Endothelial cell of umbilical vein (primary cell): ENCODE data around the gene SPSB1. TPM values are rescaled to one million over a fixed set of nuclear protein-coding genes. Genes with fewer than 3 reads are reported as not detected.

ENCODE experiments used
- BruUV-seq: library from RNA; stranded (reverse); fragments of 400-500 nt; replicated peaks from 2 replicates; lab custom pipeline; 2021; lab: Mats Ljungman, UMichigan
- CTCF ChIA-PET: fragments of 300-600, 350-600 bp; sonication (Branson Sonifier 250); formaldehyde crosslinking; loops from one replicate; lab custom pipeline; 2021; ENCODE audit warnings: antibody characterized with exemption, inconsistent platforms; lab: Charles Lee
- POLR2A ChIA-PET: fragments of 300-600, 350-600 bp; sonication (Branson Sonifier 250); formaldehyde crosslinking; loops from one replicate; lab custom pipeline; 2021; ENCODE audit warnings: antibody characterized with exemption, inconsistent platforms; lab: Charles Lee
- DNase-seq: peaks from one replicate; pipeline ENCODE4 v3.0.0-alpha.2; 2011; ENCODE audit warnings: low read depth, low spot score
- FAIRE-seq: peaks from 2 replicates; lab custom pipeline; 2011; peaks lifted over from hg19 to GRCh38; lab: Jason Lieb, UNC
- H2AFZ ChIP-seq: 2 replicates; pipeline ENCODE4 v1.6.0; 2012; ENCODE audit warnings: low read depth, low read length, control low read depth, inconsistent platforms
- H3K27ac ChIP-seq: 2 replicates; pipeline ENCODE4 v1.5.1; 2011; ENCODE audit warnings: low read depth, mild to moderate bottlenecking, control low read depth, low read length, moderate library complexity; ENCODE audit not compliant: insufficient read depth
- H3K27me3 ChIP-seq, 2 experiments: 2 replicates each; pipeline versions ENCODE4 v1.6.0 to v1.6.1; 2011; ENCODE audit warnings: low read length in 2 of 2, mixed read lengths in 1 of 2; ENCODE audit not compliant: control insufficient read depth in 2 of 2, insufficient read depth in 2 of 2
- H3K36me3 ChIP-seq, 2 experiments: 2 replicates in 1 of 2; 3 replicates in 1 of 2; pipeline ENCODE4 v1.5.1; 2011; ENCODE audit warnings: low read length in 2 of 2, mild to moderate bottlenecking in 1 of 2, moderate library complexity in 1 of 2; ENCODE audit not compliant: control insufficient read depth in 2 of 2, insufficient read depth in 2 of 2; ENCODE audit errors: extremely low read depth in 1 of 2
- H3K4me1 ChIP-seq: 3 replicates; pipeline ENCODE4 v1.5.1; 2011; ENCODE audit warnings: mild to moderate bottlenecking, low read length; ENCODE audit not compliant: control insufficient read depth, insufficient read depth; ENCODE audit errors: extremely low read depth
- H3K4me2 ChIP-seq: 2 replicates; pipeline ENCODE4 v1.6.1; 2011; ENCODE audit warnings: low read length, control low read depth, mixed read lengths; ENCODE audit not compliant: insufficient read depth
- H3K4me3 ChIP-seq, 3 experiments: fragments of 200-600 bp in 1 of 3; sonication (generic), shearing (Covaris generic) in 1 of 3; replicated peaks in 1 of 3; 2 replicates each; pipeline ENCODE4 v1.5.1; 2011 to 2016; ENCODE audit warnings: control low read depth in 3 of 3, low read length in 3 of 3, mild to moderate bottlenecking in 2 of 3, inconsistent platforms in 1 of 3, low read depth in 1 of 3, moderate library complexity in 1 of 3; ENCODE audit not compliant: insufficient read depth in 1 of 3
- H3K79me2 ChIP-seq: 2 replicates; pipeline ENCODE4 v1.6.0; 2012; ENCODE audit warnings: low read length, inconsistent platforms; ENCODE audit not compliant: control insufficient read depth, insufficient read depth
- H3K9ac ChIP-seq: replicated peaks from 2 replicates; pipeline ENCODE3; 2011; ENCODE audit warnings: low read length, control low read depth; ENCODE audit not compliant: insufficient read depth; ENCODE audit errors: extremely low read depth
- H3K9me1 ChIP-seq: replicated peaks from 3 replicates; pipeline ENCODE4 v1.6.0; 2011; ENCODE audit warnings: mild to moderate bottlenecking, low read length; ENCODE audit not compliant: control insufficient read depth, insufficient read depth; ENCODE audit errors: extremely low read depth
- H3K9me3 ChIP-seq: replicated peaks from 2 replicates; pipeline ENCODE4 v1.5.1; 2012; ENCODE audit warnings: low read length, inconsistent platforms; ENCODE audit not compliant: control insufficient read depth, insufficient read depth
- H4K20me1 ChIP-seq: replicated peaks from 2 replicates; pipeline ENCODE3; 2011; ENCODE audit warnings: mild to moderate bottlenecking, low read length; ENCODE audit not compliant: control insufficient read depth, insufficient read depth; ENCODE audit errors: extremely low read depth
- EZH2 ChIP-seq: IDR thresholded peaks from 2 replicates; pipeline ENCODE4 v1.6.1; 2012; ENCODE audit warnings: borderline replicate concordance, low read depth, mild to moderate bottlenecking, moderate library complexity, low read length, inconsistent platforms; ENCODE audit not compliant: severe bottlenecking
- FOS ChIP-seq: IDR thresholded peaks from 2 replicates; pipeline ENCODE4 v1.6.1; 2011; ENCODE audit warnings: mild to moderate bottlenecking, low read length, moderate library complexity, borderline replicate concordance; ENCODE audit not compliant: insufficient read depth
- GATA2 ChIP-seq: IDR thresholded peaks from 2 replicates; pipeline ENCODE4 v1.7.0; 2011; ENCODE audit warnings: low read depth, mild to moderate bottlenecking, moderate library complexity, mixed read lengths, low read length; ENCODE audit not compliant: insufficient read length, insufficient read depth
- JUN ChIP-seq: IDR thresholded peaks from 2 replicates; pipeline ENCODE4 v1.6.1; 2011; ENCODE audit warnings: borderline replicate concordance, low read depth; ENCODE audit not compliant: insufficient read length, insufficient read depth
- MAX ChIP-seq: IDR thresholded peaks from 2 replicates; pipeline ENCODE4 v1.6.1; 2011; ENCODE audit not compliant: insufficient read depth, insufficient read length
- MYC ChIP-seq: IDR thresholded peaks from one replicate; pipeline ENCODE4 v1.6.1; 2011; ENCODE audit warnings: mild to moderate bottlenecking, low read depth, low read length
- POLR2A ChIP-seq: IDR thresholded peaks from 2 replicates; pipeline ENCODE4 v1.6.1; 2012; ENCODE audit warnings: low read depth, mild to moderate bottlenecking, control low read depth, low read length
- POLR2AphosphoS5 ChIP-seq: IDR thresholded peaks from 2 replicates; pipeline ENCODE4 v1.6.1; 2012; ENCODE audit warnings: low read depth, mild to moderate bottlenecking, control low read depth, low read length, moderate library complexity; ENCODE audit not compliant: insufficient read depth
- dilution Hi-C: fragments of 300-500 bp; cut with MboI; formaldehyde crosslinking; loops from one replicate; pipeline ENCODE4 v1.15.0; 2019; ENCODE audit warnings: low sequenced_read_pairs; ENCODE audit not compliant: extremely low pct_ligation_motif_present
- intact Hi-C: fragments of 100-400 bp; cut with micrococcal nuclease; formaldehyde crosslinking; loops from one replicate; pipeline ENCODE4 v1.10.0; 2022
- polyA plus RNA-seq, 4 experiments: library from polyadenylated mRNA; depleted of rRNA in 3 of 4; stranded (reverse) in 3 of 4; unstranded in 1 of 4; fragments of >200 nt; gene quantifications; 2 replicates each; pipeline versions ENCODE4 v1.2.1 to v1.2.3, GENCODE V29; 2011 to 2012; ENCODE audit warnings: missing spikeins in 1 of 4
- total RNA-seq: library from RNA; stranded (reverse); gene quantifications from 2 replicates; pipeline ENCODE4 v1.2.3, GENCODE V29; 2021
- TF ChIP-seq, protein P1 (sequence below), 2 donors: IDR thresholded peaks; 1 replicate in 1 of 2; 2 replicates in 1 of 2; pipeline ENCODE4 v1.5.1; 2011; ENCODE audit warnings: low read length in 2 of 2, mild to moderate bottlenecking in 2 of 2, moderate library complexity in 2 of 2, control low read depth in 1 of 2, inconsistent platforms in 1 of 2, low read depth in 1 of 2; ENCODE audit not compliant: insufficient read depth in 1 of 2; ENCODE audit errors: extremely low read depth in 1 of 2

SPSB1 gene
- total and polyA plus RNA-seq, 2 donors (not counting 3 experiments of a cell fraction or from before 2014, with no cell fraction given) = 41.9 to 61.2 TPM

DNA sequence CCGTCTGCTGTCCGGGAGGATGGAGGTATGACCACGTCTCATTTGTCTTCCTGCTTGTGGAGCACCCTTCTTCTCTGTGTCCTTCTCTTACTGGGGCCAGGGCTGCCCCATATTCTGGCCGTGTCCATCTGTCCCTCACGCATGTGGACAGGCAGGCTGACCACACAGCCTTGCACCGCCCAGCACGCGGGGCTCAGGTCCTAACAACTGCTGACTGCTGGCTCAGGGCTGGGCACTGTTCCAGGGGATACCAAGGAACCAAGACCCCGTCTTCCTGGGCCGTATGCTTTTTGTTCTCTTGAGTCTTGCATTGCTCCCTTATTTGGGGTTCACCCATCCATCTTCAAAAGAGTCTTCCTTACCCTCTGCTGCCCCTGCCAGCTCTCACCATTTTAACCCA lies 17.5 kb upstream of the SPSB1 start:
- CTCF ChIA-PET = interaction anchor here (1.1 to 2.4 kb wide), 4 partner anchors 8 to 216 kb away, joined by 4 to 14 read pairs (median 12); no protein-coding TSS in a partner anchor
- H3K9ac ChIP-seq = no peak overlapping the region
- H2AFZ ChIP-seq = no peak overlapping the region
- FAIRE-seq (no peak), DNase-seq (no peak)
- intact Hi-C loops = no loop called here
- no peaks in the 10 kb centered on the region for H3K9me3 ChIP-seq
- dilution Hi-C loops = no loop called here
- H3K79me2 ChIP-seq = no peaks in the 10 kb centered on the region
- no peaks in the 10 kb centered on the region for H4K20me1 ChIP-seq
- no peak overlapping the region for H3K27ac ChIP-seq
- POLR2A ChIA-PET = no interaction called here
- H3K4me2 ChIP-seq = peak overlapping the region; percentile 3
- H3K36me3 ChIP-seq = no peaks in the 10 kb centered on the region
- H3K4me3 ChIP-seq = no peak overlapping the region
- no TSS peak for BruUV-seq
- H3K9me1 ChIP-seq = no peaks in the 10 kb centered on the region
- no peaks in the 10 kb centered on the region for H3K27me3 ChIP-seq
- H3K4me1 ChIP-seq = peaks cover 11% of the 10 kb centered on the region
- TF ChIP-seq EZH2 = no peak
- TF ChIP-seq, protein P1, sequence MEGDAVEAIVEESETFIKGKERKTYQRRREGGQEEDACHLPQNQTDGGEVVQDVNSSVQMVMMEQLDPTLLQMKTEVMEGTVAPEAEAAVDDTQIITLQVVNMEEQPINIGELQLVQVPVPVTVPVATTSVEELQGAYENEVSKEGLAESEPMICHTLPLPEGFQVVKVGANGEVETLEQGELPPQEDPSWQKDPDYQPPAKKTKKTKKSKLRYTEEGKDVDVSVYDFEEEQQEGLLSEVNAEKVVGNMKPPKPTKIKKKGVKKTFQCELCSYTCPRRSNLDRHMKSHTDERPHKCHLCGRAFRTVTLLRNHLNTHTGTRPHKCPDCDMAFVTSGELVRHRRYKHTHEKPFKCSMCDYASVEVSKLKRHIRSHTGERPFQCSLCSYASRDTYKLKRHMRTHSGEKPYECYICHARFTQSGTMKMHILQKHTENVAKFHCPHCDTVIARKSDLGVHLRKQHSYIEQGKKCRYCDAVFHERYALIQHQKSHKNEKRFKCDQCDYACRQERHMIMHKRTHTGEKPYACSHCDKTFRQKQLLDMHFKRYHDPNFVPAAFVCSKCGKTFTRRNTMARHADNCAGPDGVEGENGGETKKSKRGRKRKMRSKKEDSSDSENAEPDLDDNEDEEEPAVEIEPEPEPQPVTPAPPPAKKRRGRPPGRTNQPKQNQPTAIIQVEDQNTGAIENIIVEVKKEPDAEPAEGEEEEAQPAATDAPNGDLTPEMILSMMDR (IDR thresholded peaks at IDR 0.05; ENCODE audit: extremely low read depth in 1 of 2, insufficient read depth in 1 of 2, low read depth in 1 of 2, low read length in 2 of 2) = no peak
- no peak for TF ChIP-seq JUN
- no peak for TF ChIP-seq MYC
- TF ChIP-seq GATA2 = no peak
- TF ChIP-seq MAX = no peak
- no peak for TF ChIP-seq POLR2A
- TF ChIP-seq FOS = no peak
- no peak for TF ChIP-seq POLR2AphosphoS5
